H54 (cell line): ENCODE measurements around the gene TRIP10.

Source experiments
- DNase-seq: peaks from one replicate; pipeline ENCODE4 v3.0.0; 2011; ENCODE audit warnings: low spot score, mixed read lengths; ENCODE audit not compliant: insufficient read length
- FAIRE-seq: peaks from 3 replicates; lab custom pipeline; 2011; peaks lifted over from hg19 to GRCh38; lab: Jason Lieb, UNC
- POLR2A ChIP-seq: IDR thresholded peaks from 2 replicates; pipeline ENCODE4 v1.6.1; 2011; ENCODE audit warnings: low read depth, mild to moderate bottlenecking, low read length

Gene TRIP10

GRCh38 chr19:6724631-6725492 lies 14.6 kb upstream of the TRIP10 start:
- no peak for TF ChIP-seq POLR2A
- FAIRE-seq (no peak), DNase-seq (no peak)

- FAIRE-seq = no peak
- DNase-seq = no peak
- no peak for TF ChIP-seq POLR2A
Observed at GRCh38 chr19:6725513-6726231, 13.8 kb upstream of the TRIP10 start.

DNA sequence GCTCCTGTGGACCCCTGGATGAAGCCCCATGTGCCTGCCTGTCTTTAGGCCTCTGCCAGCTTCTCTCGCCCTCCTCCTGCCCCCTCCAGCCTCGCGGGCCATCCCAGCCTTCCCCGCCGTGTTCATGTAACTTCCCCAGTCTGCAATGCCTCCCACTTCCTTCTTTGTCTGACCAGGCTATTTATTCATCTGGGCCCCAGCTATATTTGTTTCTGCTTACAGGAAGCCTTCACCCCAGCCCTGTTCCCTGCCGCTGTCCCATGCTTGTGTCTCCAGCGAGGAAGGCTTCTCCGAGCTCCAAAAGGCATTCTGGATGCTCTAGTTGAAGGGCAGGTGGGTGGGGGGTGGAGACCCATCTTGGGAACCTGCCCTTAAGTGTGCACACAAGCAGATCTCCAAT lies 11.1 kb upstream of the TRIP10 start:
- TF ChIP-seq POLR2A = no peak
- no peak for FAIRE-seq
- no peak for DNase-seq

GRCh38 chr19:6729573-6730152 lies 9.8 kb upstream of the TRIP10 start:
- TF ChIP-seq POLR2A = no peak
- DNase-seq (no peak), FAIRE-seq (no peak)

DNA sequence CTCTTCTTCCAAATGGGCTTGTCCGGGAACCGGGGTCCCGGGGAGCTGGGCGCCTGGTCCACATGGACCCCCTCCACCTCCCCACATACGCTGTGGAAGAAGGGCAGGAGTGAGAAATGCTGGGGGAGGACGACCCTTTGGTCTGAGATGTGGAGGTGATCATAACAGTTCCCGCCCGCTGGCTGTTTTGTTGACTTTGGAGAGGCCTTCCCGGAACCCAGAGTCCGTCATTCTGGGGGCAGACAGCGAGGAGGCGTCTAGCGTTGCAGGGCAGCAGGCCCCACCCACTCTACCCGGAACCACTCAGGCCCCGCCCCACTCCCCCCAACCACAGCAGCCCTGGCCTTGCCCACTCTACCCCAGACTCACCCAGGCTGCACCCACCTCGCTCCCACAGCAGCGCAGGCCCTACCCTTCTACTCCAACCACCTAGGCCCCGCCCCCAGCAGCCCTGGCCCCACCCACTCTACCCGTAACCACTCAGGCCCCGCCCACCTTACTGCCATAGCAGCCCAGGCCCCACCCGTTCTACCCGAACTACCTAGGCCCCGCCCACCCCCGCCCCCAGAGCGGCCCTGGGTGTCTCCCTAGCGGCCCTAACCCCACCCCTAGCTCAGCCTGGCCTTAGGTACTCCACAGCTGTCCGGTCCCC lies 9.2 kb upstream of the TRIP10 start:
- FAIRE-seq (no peak), DNase-seq (no peak)
- no peak for TF ChIP-seq POLR2A

GRCh38 chr19:6730941-6731670 lies 8.4 kb upstream of the TRIP10 start:
- FAIRE-seq (no peak), DNase-seq (no peak)
- TF ChIP-seq POLR2A = no peak

GRCh38 chr19:6731822-6732221 lies 7.7 kb upstream of the TRIP10 start:
- DNase-seq = no peak
- no peak for TF ChIP-seq POLR2A
- FAIRE-seq = no peak

GRCh38 chr19:6732803-6733337 lies 6.6 kb upstream of the TRIP10 start:
- TF ChIP-seq POLR2A = no peak
- DNase-seq (no peak), FAIRE-seq (no peak)

DNA sequence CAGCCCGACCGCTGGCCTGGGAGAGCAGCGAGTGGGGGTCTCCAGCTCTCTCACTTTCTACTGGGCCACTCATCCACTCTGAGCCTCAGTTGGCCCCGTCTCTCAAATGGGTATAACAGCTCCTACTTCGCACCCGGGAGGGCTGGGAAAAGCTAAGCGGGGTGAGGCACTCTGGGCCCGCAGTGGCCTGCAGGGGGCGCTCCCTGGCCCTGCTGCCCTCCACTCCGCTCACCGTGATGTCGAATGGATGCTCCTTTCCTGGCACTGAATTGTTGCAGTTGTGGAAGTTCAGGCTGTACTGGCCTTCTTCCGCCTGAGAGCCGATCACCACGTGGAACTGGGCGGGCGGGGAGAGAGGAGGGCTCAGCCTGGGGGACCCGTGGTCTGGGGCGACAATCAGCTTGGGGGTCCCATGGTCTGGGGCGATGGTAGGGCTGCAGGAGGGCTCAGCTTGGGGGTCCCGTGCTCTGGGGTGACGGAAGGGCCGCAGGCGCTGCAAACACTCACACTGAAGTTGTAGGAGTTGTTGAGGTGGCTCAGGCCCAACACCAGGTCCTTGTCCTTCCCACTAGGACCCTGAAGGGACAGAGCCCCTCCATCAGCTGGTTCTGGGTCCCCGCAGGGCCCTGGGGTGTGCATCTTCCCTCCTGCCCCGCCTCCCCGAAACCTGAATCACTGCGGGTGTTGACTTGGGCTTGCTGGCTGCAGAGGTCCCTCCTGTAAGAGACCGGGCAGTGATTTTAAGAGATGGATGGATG lies 6.0 kb upstream of the TRIP10 start:
- TF ChIP-seq POLR2A = no peak
- FAIRE-seq = no peak
- no peak for DNase-seq

GRCh38 chr19:6734096-6734696 lies 5.3 kb upstream of the TRIP10 start:
- no peak for DNase-seq
- no peak for FAIRE-seq
- TF ChIP-seq POLR2A = no peak

GRCh38 chr19:6735181-6735911 lies 4.1 kb upstream of the TRIP10 start:
- no peak for DNase-seq
- TF ChIP-seq POLR2A = no peak
- FAIRE-seq = no peak
